GM10847 (cell line): ENCODE measurements around the gene CDCA8.

Experiments
- POLR2A ChIP-seq: IDR thresholded peaks from 2 replicates; pipeline ENCODE4 v1.6.1; 2011; ENCODE audit not compliant: insufficient read length; ENCODE audit errors: extremely low read depth

The CDCA8 gene

DNA sequence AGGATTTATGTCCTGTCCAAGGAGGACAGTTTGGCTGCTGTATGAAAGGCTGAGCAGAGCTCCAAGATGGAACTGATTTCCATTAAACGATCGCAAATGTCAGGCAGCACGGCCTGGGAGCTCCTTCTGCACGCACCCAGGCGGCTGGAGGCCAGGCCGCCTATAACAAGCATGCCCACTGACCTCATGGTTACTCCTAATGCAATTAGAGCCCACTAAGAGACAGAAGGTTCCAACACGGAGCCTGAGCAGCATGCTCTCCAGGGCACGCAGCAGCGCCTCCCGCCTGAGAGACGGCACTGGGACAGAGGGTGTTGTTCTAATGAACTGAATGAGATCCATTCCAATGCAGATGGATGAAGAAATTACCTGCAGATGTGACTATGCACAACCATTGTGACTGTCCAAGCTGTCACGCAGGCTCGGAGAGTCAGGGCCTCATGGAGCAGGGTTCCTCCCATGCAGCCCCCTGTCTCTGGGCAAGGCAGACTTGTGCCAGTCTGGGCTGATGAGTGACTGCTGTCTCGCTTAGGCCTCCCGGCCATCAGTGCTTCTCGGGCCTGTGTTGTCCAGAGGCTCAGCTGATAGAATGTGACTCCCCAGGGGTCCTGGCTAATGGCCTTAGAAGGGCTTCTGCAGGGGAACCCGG lies 25.2 kb upstream of the CDCA8 start:
- no peak for TF ChIP-seq POLR2A

DNA sequence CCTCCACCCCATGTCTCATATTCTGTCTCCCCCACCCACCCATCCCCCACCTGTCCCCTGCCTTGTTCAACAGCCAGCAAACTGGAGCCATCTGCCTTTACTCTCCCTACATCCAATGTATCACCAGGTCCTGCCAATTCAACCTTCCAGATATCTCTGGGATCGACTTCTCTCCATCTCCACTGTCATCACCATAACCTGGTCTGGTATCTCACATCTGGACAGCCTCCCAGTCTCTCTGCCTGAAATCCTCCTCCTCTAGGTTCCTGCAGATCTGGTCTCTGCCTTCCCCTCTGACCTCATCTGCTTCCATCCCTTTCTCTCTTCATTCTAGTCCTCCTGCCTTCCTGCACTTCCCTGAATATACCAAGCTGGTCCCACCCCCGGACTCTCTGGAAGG lies 22.2 kb upstream of the CDCA8 start:
- no peak for TF ChIP-seq POLR2A

DNA sequence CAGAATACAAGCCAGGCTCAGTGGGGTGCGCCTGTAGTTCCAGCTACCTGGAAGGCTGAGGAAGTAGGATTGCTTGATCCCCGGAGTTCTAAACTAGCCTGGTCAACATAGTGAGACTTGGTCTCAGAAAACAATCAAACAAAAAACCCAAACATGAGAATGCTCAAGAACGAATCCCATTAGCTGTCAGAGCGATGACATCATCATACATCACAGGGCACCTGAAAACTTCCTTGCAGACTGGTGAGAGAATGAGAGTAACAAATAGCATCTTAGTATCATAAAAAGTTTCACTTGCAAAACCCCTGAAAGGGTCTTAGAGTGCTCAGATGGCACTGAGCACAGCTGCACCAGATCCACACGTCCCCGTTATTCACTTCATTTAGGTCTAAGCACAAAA lies 21.1 kb upstream of the CDCA8 start:
- no peak for TF ChIP-seq POLR2A

DNA sequence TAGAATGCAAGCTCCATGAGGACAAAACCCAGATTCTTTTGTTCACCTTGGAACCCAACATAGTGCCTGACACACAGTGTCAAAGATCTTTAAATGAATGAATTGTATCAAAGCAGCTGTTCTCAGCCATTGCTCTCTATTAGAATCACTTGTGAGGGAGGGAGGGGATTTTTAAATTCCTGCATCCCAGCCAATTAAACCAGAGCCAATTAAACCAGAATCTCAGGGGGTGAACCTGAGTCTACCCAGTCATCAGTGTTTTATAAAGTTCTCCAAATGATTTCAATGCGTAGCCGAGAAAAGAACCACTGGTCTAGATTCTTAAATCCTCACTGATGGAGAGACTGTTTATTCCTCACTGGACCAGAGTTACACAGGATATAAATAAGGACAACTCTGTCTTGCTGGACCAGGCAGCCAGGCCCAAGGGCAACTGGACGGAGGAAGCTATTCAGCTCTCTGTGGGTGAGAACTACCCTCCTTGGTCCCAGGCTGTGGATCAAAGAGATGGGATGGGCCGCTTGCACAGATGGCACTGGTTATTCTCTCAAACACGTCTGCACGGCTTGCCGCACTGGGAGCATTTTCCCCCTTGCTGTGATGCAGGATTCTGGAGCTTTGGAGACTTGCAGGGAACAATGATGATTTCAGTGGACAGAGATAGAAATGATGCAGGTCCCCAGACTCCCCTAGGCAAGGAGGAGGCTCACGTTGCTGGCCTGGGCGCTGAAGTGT lies 20.0 kb upstream of the CDCA8 start:
- TF ChIP-seq POLR2A, result no peak

DNA sequence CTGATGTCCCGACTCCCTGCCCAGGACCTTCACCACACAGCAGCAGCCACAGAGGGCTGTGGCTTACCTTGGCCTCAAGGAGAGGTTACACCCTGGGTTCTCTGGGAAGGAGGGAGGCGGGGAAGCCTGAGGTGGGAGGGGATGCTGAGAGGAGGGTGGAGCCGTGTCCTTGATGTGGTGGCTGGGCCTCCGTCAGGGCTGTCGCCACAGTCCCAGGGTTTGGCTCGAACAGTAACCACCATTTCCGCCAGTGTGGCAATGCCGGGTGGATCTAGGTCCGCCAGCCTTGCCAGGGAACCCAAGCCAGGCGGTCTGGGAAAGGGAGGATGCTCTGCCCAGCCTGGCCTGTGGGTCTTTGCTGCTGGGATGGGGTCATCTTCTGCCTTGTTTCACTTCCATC lies 18.4 kb upstream of the CDCA8 start:
- TF ChIP-seq POLR2A, result no peak

DNA sequence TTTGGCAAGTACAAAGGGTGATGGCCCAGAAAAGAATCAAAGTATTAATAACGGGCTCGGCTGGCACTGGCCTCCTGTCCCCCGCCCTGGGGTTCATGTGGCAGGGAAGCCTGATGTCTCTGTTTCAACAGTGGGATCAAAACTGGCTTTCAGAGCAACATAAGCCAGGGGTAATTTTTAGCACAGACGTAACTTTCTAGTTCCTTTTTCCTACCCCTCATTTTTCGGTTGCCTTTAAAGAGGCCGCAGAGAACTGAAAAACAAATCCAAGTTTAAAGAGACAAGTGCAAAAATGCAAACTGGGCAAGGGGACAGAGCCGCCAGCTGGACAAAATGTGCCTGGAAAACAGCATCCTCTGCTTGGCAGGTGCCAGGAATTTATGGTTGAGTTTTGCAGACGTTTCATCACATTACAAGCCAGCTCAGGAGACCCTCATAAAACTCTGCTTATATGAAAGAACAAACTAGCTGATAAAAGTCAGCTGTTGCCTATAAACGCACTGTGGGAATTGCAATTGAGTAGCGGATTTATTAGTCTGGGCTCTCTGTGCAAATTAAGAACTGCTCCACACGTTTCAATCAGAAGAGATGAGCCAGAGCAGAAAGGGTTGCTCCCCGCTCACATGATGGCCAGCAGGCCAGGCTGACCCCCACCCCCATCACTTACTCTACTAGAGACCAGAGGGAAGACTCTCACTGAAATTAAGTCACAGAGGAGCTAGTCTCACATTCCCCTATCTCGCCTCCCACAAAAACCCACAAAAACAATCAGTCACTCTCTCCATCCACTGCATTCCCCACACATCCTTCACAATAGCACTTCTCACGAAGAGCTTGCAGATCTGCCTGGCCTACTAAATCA lies 15.8 kb upstream of the CDCA8 start:
- TF ChIP-seq POLR2A, result no peak

DNA sequence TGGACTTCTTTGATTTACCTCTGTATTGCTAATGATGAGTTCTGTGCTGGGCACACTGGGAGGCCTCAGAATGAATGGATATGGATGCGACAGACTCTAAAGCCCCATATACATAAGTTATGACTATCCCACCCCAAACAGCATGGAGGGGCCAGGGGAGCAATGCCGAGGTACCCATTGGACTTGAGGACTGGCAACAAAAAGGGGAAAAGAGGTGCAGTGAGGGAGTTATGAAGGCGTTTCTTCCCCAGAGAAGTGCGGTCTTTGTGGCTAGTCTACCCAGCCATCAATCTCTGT lies 15.2 kb upstream of the CDCA8 start:
- TF ChIP-seq POLR2A, result no peak

DNA sequence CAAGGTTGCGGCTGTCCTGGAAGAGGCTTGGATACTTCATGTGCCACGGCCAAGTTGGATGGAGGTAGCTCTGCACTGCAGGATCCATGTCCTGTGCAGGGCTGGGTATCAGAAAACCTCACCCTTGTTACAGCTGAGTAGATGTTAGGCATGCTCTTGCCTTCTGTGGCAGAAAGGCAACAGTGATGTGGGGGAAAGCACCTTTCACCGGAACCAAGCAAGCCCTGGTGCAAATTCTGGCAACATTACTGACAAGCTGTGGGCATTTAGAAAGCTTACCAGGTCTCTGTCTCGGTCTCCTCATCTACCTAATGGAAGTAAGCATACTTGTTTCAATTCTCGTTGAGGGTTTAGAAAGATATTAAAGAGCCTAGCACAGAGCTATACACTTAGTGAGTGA lies 14.5 kb upstream of the CDCA8 start:
- TF ChIP-seq POLR2A, result no peak

DNA sequence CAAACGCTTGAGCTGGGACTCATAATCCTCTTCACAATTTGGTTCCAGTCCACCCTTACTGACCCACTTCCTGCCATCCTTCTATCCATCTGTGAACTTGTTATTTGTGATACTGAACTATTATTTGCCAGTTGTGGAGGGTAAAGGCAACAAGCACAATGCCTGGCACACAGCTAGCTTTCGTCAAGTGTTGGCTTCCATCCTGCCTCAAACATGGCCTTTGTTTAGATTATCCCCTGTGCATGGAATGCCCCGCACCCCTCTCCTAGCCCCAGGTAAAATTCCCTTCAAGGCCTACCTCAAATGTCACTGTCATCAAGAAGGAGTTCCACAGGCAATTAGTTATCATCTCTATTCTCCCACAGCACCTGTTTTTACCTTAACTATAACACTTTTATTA lies 11.4 kb upstream of the CDCA8 start:
- TF ChIP-seq POLR2A, result no peak

DNA sequence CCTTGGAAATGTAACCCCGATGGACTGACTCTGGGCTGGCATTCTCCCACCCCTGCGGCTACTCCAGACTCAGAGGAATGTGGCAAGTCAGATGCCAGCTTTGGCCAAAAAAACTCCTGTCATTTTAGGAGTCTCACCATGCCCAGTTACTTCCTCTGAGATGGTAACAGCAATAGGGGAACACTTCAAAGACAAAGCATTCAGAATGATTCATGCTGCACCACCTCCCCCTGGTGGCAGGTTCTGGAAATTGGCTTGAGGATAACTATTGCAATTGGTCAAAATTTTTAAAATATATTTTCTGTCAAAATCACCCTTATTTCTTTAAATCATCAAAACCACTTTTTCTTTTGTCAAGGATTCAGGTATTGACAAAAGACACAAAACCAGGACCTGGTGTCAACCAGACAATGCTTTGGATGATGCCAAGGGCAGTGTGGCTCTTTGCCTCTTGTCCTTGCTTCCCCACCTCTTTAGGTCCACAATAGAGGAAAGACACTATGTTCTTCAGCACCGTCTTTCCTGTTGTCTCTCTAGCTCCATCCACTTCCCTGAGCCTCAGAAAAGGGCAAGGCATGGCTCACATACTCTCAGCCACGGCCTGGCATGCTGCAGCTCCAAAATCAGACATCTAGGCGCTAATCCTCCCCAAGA lies 9.9 kb upstream of the CDCA8 start:
- TF ChIP-seq POLR2A, result no peak

DNA sequence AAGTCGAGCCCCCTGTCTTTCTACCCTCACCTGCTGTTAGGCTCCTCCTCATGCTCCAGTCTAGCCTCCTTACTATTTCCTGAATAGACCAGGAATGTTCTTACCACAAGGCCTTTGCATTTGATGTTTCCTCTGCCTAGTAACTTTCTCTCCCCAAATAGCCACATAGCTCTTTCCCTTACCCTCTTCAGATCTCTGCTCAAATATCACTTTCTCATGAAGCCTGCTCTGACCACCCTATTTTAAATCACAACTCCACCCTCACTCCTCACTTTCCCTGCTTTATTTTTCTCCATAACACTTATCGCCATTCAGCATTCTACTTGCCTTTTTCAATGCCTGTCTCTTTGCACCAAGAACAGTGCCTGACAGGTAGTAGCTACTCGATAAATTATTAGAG lies 6.6 kb upstream of the CDCA8 start:
- TF ChIP-seq POLR2A, result no peak

DNA sequence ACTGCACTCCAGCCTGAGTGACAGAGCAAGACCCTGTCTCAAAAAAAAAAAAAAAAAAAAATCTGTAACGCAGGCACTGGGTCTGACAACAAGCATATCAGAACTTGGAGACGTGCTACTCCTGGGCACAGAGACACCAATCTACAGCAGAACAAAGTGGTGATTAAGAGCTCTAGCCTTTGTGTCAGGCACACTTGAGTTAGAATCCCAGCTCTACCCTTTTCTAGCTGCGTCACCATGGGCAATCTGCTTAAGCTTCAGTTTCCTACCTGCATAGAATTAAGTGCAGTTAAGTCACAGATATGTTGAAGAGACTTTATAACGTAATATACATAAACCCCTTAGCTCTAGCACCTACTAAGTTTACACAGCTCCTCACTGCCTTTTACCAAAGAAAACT lies 3.4 kb upstream of the CDCA8 start:
- TF ChIP-seq POLR2A, result no peak

DNA sequence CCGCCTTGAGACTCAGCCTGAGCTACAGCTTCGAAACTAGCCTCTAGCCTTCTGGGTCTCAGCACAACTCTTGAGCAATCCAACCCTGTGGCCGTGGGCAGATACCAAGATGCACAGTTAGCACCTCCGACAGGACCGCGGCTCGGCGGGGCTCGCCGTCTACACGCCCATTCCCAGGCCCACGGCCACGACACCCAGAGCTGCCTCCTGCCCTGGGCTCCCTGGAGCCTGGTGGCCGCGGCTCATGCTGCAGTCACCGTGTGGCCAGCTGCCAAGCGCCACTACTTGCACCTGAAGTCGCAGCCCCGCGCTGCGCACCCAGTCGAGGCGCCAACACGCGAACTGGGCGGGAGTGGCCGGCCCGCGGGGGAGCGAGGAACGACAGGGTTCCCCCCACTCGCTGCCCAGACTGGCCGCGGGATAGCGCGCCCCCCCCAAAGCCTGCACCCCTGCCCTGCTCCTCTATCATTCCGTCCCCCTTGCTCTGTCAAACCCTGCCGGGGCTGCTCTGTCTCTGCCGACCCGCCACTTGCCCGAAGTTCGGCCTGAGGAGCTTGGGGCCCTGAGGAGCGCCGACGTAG lies 729 bp upstream of the CDCA8 start:
- TF ChIP-seq POLR2A, result no peak

DNA sequence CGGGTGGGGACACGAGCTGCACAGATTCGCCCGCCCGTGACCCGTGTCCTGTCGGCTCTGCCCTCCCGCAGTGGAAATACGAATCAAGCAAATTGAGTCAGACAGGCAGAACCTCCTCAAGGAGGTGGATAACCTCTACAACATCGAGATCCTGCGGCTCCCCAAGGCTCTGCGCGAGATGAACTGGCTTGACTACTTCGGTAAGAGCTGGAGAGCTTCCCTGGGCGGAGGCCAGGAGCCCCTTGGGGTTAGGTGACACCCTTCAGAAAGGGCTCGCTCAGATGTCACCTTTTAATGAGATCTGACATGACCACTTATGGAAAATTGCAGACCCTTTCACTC lies 489 bp downstream of the CDCA8 start:
- no peak for TF ChIP-seq POLR2A

DNA sequence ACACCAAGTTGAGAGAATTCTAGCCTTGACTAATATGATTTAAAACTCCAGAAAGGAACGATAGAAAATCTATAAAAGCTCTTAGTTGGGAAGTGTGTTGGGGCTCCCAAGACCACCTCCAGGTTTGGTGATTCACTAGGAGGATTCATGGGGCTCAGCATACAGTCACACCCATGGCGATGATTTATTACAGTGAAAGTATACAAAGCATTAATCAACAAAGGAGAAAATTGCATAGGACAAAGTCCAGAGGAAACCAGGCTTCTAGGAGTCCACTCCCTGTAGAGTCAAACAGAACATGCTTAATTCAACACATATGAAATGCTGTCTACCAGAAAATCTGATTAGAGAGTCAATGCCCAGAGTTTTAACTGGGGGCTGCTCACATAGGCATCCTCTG lies 4.8 kb downstream of the CDCA8 start:
- no peak for TF ChIP-seq POLR2A

DNA sequence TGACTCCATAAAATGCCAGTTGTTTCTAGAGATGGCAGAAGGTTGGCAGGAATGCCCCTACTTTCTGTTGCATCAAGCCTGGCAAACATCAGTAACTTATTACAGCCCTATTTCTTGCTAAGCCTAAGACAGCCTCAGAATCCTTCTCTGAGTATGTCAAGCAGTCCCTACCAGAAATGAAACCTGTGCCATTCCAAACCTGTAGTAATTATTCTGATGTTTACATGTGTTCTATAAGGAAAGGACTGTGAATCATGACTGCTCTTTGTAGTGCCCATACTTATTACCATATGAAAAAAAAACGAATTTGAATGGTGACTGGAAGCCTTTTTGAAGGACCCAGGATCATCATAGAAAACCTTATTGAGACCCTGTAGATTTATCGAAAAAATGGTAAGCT lies 5.4 kb downstream of the CDCA8 start:
- TF ChIP-seq POLR2A, result no peak
